ENCODE results near the gene CHL1. TPM values are rescaled to one million over a fixed set of nuclear protein-coding genes. Genes with fewer than 3 reads are reported as not detected.

Gene CHL1
- polyA plus RNA-seq, 6 donors from 2014 or later = 3.6 to 45.7 (median 17.1) TPM

- Mint-ChIP-seq H3K9me3 (no peaks in the 10 kb centered on the region), H3K36me3 (no peaks in the 10 kb centered on the region), H3K4me1 (no peaks in the 10 kb centered on the region), H3K27ac (no peak overlapping the region), H3K4me3 (no peak overlapping the region), H3K27me3 (peaks cover 0 to 8% (median 6%) of the 10 kb centered on the region in 3 donors)
- no peak for DNase-seq
- no peak for ATAC-seq (ENCODE audit: low read depth in 2 of 2)
Measured at GRCh38 chr3:418239-418929, 221.8 kb downstream of the CHL1 start.

GRCh38 chr3:420584-420983 lies 224.0 kb downstream of the CHL1 start:
- Mint-ChIP-seq H3K27ac (no peak overlapping the region), H3K4me1 (no peaks in the 10 kb centered on the region), H3K4me3 (no peak overlapping the region), H3K27me3 (peaks cover 0 to 8% (median 6%) of the 10 kb centered on the region in 3 donors), H3K9me3 (no peaks in the 10 kb centered on the region), H3K36me3 (no peaks in the 10 kb centered on the region)
- no peak for ATAC-seq (ENCODE audit: low read depth in 2 of 2)
- no peak for DNase-seq

GRCh38 chr3:425079-425478 lies 228.5 kb downstream of the CHL1 start:
- no peak overlapping the region for H3K4me3 Mint-ChIP-seq
- ATAC-seq (ENCODE audit: low read depth in 2 of 2) = no peak
- H3K9me3 Mint-ChIP-seq = no peaks in the 10 kb centered on the region
- no peak for DNase-seq
- H3K27me3 Mint-ChIP-seq = no peaks in the 10 kb centered on the region
- no peaks in the 10 kb centered on the region for H3K36me3 Mint-ChIP-seq
- H3K27ac Mint-ChIP-seq = no peak overlapping the region
- H3K4me1 Mint-ChIP-seq = no peaks in the 10 kb centered on the region

- ATAC-seq (ENCODE audit: low read depth in 2 of 2) (no peak), DNase-seq (no peak)
- Mint-ChIP-seq H3K4me3 (no peak overlapping the region), H3K27ac (no peak overlapping the region), H3K36me3 (no peaks in the 10 kb centered on the region), H3K27me3 (no peaks in the 10 kb centered on the region), H3K4me1 (no peaks in the 10 kb centered on the region), H3K9me3 (no peaks in the 10 kb centered on the region)
Measured at GRCh38 chr3:426072-426471, 229.5 kb downstream of the CHL1 start.

GRCh38 chr3:427128-427527 lies 230.6 kb downstream of the CHL1 start:
- ATAC-seq (ENCODE audit: low read depth in 2 of 2) = no peak
- Mint-ChIP-seq H3K4me3 (no peak overlapping the region), H3K27ac (no peak overlapping the region), H3K9me3 (no peaks in the 10 kb centered on the region), H3K27me3 (no peaks in the 10 kb centered on the region), H3K36me3 (no peaks in the 10 kb centered on the region), H3K4me1 (no peaks in the 10 kb centered on the region)
- no peak for DNase-seq

DNA sequence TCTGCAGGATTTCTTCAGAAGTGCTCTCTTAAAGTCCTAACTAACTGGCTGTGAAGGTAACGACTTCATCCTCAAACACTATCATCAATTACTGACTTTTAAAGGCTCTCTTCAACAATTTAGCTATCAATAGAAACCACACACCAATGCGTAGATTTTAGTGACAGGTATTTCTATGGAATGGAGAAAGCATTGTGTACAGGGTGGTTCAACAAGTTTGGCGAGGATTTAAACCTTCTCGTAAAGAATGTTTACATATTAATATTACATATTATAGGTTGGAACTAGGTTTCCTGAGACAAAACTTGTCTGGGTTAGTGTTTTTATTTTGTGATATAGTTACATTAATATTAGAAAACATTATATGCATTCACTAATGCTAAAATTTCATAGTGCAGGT lies 233.6 kb downstream of the CHL1 start:
- peaks cover 0 to 7% (median 0%) of the 10 kb centered on the region in 3 donors for H3K27me3 Mint-ChIP-seq
- DNase-seq = no peak
- no peak for ATAC-seq (ENCODE audit: low read depth in 2 of 2)
- H3K9me3 Mint-ChIP-seq = peaks cover 0 to 4% (median 0%) of the 10 kb centered on the region in 7 donors
- no peaks in the 10 kb centered on the region for H3K4me1 Mint-ChIP-seq
- no peak overlapping the region for H3K4me3 Mint-ChIP-seq
- H3K27ac Mint-ChIP-seq = no peak overlapping the region
- no peaks in the 10 kb centered on the region for H3K36me3 Mint-ChIP-seq

DNA sequence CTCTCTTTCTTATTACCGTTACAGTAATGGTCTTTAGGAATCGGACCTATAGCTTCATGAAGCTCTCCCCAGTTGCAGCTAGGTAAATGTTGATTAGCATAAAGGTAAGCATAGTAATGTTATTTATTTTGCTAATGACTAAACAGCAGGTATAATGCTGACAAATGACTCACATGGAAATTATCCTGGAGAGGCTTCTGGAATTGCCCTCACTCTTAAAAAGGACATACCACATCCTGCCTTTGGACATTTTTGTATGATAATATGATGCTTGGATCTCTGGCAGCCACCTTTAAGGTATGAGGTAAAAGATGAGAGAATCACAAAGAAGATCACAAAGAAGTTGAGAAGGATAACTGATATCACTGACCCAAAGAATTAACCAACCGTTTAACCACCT lies 238.6 kb downstream of the CHL1 start:
- H3K9me3 Mint-ChIP-seq = peaks cover 0 to 5% (median 0%) of the 10 kb centered on the region in 7 donors
- H3K4me3 Mint-ChIP-seq = no peak overlapping the region
- no peaks in the 10 kb centered on the region for H3K4me1 Mint-ChIP-seq
- no peaks in the 10 kb centered on the region for H3K36me3 Mint-ChIP-seq
- DNase-seq = no peak
- no peak for ATAC-seq (ENCODE audit: low read depth in 2 of 2)
- peaks cover 0 to 7% (median 0%) of the 10 kb centered on the region in 3 donors for H3K27me3 Mint-ChIP-seq
- no peak overlapping the region for H3K27ac Mint-ChIP-seq

DNA sequence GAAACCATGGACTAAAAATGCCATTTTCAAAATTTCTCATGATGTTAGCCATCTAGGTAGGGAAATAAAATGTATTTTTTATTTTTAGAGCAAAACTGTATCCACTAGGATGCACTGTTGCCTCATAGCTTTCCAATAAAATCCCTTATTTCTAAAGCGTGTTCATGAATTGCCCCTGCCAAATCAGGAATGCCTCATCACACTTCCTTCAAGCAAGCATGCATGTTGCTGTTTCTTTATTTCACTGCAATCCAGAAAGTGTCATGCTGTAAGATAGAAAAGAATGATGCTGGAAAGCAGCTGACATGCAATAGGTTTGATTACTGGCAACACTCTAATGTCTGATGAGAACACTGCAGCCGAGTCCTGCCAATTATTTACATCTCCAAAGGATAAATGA lies 239.5 kb downstream of the CHL1 start:
- H3K4me1 Mint-ChIP-seq = no peaks in the 10 kb centered on the region
- peaks cover 0 to 5% (median 3%) of the 10 kb centered on the region in 7 donors for H3K9me3 Mint-ChIP-seq
- no peak overlapping the region for H3K27ac Mint-ChIP-seq
- no peak overlapping the region for H3K4me3 Mint-ChIP-seq
- no peak for ATAC-seq (ENCODE audit: low read depth in 2 of 2)
- DNase-seq = no peak
- peaks cover 0 to 7% (median 0%) of the 10 kb centered on the region in 3 donors for H3K27me3 Mint-ChIP-seq
- no peaks in the 10 kb centered on the region for H3K36me3 Mint-ChIP-seq

DNA sequence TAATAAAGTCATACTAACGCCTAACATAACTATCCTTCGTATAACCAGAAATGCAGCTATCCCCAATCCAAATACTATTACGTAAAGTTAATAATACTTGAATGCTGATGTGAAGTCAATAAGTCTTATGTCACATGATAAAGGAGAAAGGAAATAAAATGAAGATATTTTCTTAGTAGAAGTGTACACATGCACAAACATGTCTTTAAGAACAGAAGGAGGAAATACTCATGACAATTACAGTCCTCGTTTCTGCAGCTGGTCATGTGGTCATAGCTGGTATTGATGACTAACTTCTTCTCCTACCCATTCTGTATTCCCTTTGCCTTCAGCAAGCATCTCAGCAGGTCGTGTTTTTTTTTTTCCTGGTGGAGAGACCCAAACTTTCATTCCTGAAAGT lies 244.3 kb downstream of the CHL1 start:
- no peak overlapping the region for H3K27ac Mint-ChIP-seq
- DNase-seq (no peak), ATAC-seq (ENCODE audit: low read depth in 2 of 2) (no peak)
- peaks cover 0 to 14% (median 5%) of the 10 kb centered on the region in 7 donors for H3K9me3 Mint-ChIP-seq
- no peaks in the 10 kb centered on the region for H3K4me1 Mint-ChIP-seq
- H3K27me3 Mint-ChIP-seq = no peaks in the 10 kb centered on the region
- H3K4me3 Mint-ChIP-seq = no peak overlapping the region
- H3K36me3 Mint-ChIP-seq = no peaks in the 10 kb centered on the region

GRCh38 chr3:445960-446359 lies 249.4 kb downstream of the CHL1 start:
- Mint-ChIP-seq H3K27me3 (peaks cover 0 to 12% (median 0%) of the 10 kb centered on the region in 3 donors), H3K4me1 (no peaks in the 10 kb centered on the region), H3K4me3 (no peak overlapping the region), H3K9me3 (peaks cover 0 to 14% (median 4%) of the 10 kb centered on the region in 7 donors), H3K27ac (no peak overlapping the region), H3K36me3 (no peaks in the 10 kb centered on the region)
- DNase-seq (no peak), ATAC-seq (ENCODE audit: low read depth in 2 of 2) (no peak)

DNA sequence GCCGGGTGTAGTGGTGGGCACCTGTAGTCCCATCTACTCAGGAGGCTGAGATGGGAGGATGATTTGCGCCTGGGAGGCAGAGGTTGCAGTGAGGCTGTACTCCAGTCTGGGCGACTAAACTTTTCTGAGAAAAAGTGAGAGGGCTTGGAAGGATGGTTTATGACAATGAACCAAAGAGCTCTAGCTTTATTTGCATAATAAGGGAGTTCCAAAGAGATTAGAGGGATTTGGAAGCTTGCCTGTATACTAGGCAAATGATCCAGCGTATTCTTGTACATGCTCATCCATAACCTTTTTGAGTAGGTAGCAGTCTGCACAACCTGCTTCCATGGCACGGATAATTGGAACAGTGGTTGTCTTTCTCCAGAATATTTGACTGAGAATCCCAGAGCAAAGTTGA lies 251.1 kb downstream of the CHL1 start:
- no peaks in the 10 kb centered on the region for H3K36me3 Mint-ChIP-seq
- ATAC-seq (ENCODE audit: low read depth in 2 of 2) = no peak
- no peak for DNase-seq
- H3K4me3 Mint-ChIP-seq = peak overlapping the region in 1 of 8 donors; percentile 14
- H3K4me1 Mint-ChIP-seq = no peaks in the 10 kb centered on the region
- H3K27me3 Mint-ChIP-seq = peaks cover 0 to 12% (median 0%) of the 10 kb centered on the region in 3 donors
- H3K27ac Mint-ChIP-seq = no peak overlapping the region
- H3K9me3 Mint-ChIP-seq = peaks cover 0 to 14% (median 2%) of the 10 kb centered on the region in 7 donors

DNA sequence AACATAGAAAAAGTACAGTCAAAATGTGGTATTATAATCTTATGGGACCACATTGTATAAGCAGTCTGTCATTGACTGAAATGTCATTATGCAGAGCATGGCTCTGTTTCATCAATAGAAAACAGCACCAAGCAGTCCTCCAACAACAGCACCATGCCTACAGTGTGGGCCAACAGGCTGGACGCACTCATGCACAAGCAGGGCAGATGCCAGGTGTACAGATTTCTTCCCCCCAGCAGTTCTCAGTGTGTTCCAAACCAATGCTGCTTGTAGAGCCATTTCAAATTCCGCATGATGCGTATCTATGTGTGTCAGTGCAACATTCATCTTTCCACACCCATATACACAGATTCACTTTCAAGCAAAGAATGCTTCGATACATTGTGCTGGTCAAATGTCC lies 253.1 kb downstream of the CHL1 start:
- H3K9me3 Mint-ChIP-seq = peaks cover 0 to 7% (median 0%) of the 10 kb centered on the region in 7 donors
- H3K27ac Mint-ChIP-seq = no peak overlapping the region
- no peaks in the 10 kb centered on the region for H3K4me1 Mint-ChIP-seq
- H3K36me3 Mint-ChIP-seq = no peaks in the 10 kb centered on the region
- peaks cover 0 to 12% (median 0%) of the 10 kb centered on the region in 3 donors for H3K27me3 Mint-ChIP-seq
- DNase-seq (no peak), ATAC-seq (ENCODE audit: low read depth in 2 of 2) (no peak)
- H3K4me3 Mint-ChIP-seq = no peak overlapping the region

DNA sequence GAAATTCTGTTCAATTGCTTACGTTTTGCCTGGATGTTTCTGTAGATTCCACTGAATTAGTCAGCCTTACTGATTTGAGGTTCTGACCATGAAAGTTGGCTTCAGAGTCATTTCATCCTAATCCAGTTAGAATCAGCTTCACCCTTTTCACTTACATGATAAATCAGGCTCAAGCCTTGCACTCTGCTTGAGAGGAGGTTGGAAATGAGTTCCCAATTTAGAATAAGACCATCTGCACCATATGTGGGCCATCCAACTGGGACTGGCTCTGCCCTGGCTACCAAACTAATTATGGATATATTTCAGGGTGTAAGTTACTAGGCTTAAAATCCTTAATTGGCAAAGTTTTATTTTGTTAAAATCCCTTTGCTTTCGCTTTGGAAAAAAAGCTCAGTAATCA lies 255.7 kb downstream of the CHL1 start:
- Mint-ChIP-seq H3K9me3 (no peaks in the 10 kb centered on the region), H3K4me1 (no peaks in the 10 kb centered on the region), H3K27me3 (peaks cover 0 to 12% (median 0%) of the 10 kb centered on the region in 3 donors), H3K4me3 (no peak overlapping the region), H3K27ac (no peak overlapping the region), H3K36me3 (no peaks in the 10 kb centered on the region)
- ATAC-seq (ENCODE audit: low read depth in 2 of 2) (no peak), DNase-seq (no peak)

DNA sequence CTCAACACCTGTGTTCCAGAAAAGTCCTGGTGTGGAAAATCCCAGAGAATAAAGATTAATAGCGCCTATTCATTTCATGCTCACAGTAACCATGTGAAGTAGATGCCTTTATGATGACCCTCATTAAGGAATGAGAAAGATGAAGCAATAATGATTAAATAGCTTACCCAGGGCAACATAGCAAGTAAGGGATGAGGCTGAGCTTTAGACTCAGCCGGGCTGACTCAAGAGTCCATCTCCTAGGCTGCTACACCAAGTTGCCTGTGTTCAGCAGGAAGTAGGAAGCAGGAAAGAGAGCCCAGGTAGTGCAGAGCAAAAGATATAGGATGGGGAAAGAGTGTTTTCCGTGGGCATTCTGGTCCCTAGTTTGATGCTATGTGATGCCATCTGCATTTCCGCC lies 256.5 kb downstream of the CHL1 start:
- H3K36me3 Mint-ChIP-seq = no peaks in the 10 kb centered on the region
- ATAC-seq (ENCODE audit: low read depth in 2 of 2) (no peak), DNase-seq (no peak)
- no peaks in the 10 kb centered on the region for H3K9me3 Mint-ChIP-seq
- H3K27me3 Mint-ChIP-seq = peaks cover 0 to 12% (median 0%) of the 10 kb centered on the region in 3 donors
- H3K27ac Mint-ChIP-seq = no peak overlapping the region
- no peaks in the 10 kb centered on the region for H3K4me1 Mint-ChIP-seq
- H3K4me3 Mint-ChIP-seq = no peak overlapping the region
